Liver (tissue), 3 donors: ENCODE results near the gene TCEA3.

Experiments
- FOXA1 ChIP-seq: IDR thresholded peaks from 2 replicates; pipeline ENCODE4 v1.6.1; 2016; ENCODE audit warnings: antibody characterized with exemption
- GABPA ChIP-seq, 2 donors: IDR thresholded peaks in 1 of 2; conservative IDR thresholded peaks in 1 of 2; 2 replicates each; pipeline ENCODE4 v1.6.1; 2016; ENCODE audit warnings: antibody characterized with exemption in 2 of 2, mild to moderate bottlenecking in 1 of 2, moderate library complexity in 1 of 2
- JUND ChIP-seq, 2 donors: IDR thresholded peaks; 2 replicates each; pipeline ENCODE4 v1.6.1; 2016; ENCODE audit warnings: antibody characterized with exemption in 2 of 2
- NR2F2 ChIP-seq: IDR thresholded peaks from 2 replicates; pipeline ENCODE4 v1.6.1; 2016; ENCODE audit warnings: antibody characterized with exemption
- RAD21 ChIP-seq, 2 donors: IDR thresholded peaks; 2 replicates each; pipeline ENCODE4 v1.6.1; 2016; ENCODE audit warnings: antibody characterized with exemption in 2 of 2, mild to moderate bottlenecking in 2 of 2
- RXRA ChIP-seq, 2 donors: IDR thresholded peaks; 2 replicates each; pipeline ENCODE4 v1.6.1; 2017 to 2018; ENCODE audit warnings: antibody characterized with exemption in 2 of 2, mild to moderate bottlenecking in 1 of 2
- SP1 ChIP-seq: IDR thresholded peaks from 2 replicates; pipeline ENCODE4 v1.6.1; 2018; ENCODE audit warnings: antibody characterized with exemption, mild to moderate bottlenecking
- TAF1 ChIP-seq: conservative IDR thresholded peaks from 2 replicates; pipeline ENCODE4 v1.6.1; 2016; ENCODE audit warnings: antibody characterized with exemption, mild to moderate bottlenecking
- YY1 ChIP-seq: IDR thresholded peaks from 2 replicates; pipeline ENCODE4 v1.6.1; 2016; ENCODE audit warnings: antibody characterized with exemption, mild to moderate bottlenecking
- TF ChIP-seq, protein P1 (sequence below): fragments of 150-350 bp; IDR thresholded peaks from 2 replicates; pipeline ENCODE4 v1.5.1; 2017; ENCODE audit warnings: improper control_type of control experiment, low read depth, low read length; ENCODE audit not compliant: missing input control
- TF ChIP-seq, protein P2 (sequence below): IDR thresholded peaks from 2 replicates; pipeline ENCODE4 v1.6.1; 2016; ENCODE audit warnings: antibody characterized with exemption
- TF ChIP-seq, protein P3 (sequence below): IDR thresholded peaks from 2 replicates; pipeline ENCODE4 v1.6.1; 2016; ENCODE audit warnings: antibody characterized with exemption
- TF ChIP-seq, protein P4 (sequence below): IDR thresholded peaks from 2 replicates; pipeline ENCODE4 v1.6.1; 2016; ENCODE audit warnings: antibody characterized with exemption, mild to moderate bottlenecking
- TF ChIP-seq, protein P5 (sequence below): IDR thresholded peaks from 2 replicates; pipeline ENCODE4 v1.6.1; 2016; ENCODE audit warnings: antibody characterized with exemption
- donor health status: healthy.
- donor health status: healthy.

DNA sequence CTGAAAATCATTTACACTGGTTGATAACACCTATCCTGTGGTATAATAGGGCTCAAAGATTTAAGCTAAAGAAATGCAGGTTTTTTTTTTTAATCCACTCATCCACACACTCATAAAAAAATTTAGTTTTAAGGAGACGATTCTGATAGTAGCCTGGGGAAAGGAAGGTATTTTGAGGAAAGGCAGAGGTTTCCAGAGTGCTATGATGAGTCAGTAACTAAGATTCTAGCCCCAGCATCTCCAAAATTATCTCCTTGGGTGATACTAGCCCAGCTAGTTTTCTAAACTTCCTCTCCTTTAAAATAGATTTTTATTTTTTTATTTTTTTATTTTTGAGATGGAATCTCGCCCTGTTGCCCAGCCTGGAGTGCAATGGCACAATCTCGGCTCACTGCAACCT is 38.7 kb upstream of the TCEA3 start:
- TF ChIP-seq, protein P1, sequence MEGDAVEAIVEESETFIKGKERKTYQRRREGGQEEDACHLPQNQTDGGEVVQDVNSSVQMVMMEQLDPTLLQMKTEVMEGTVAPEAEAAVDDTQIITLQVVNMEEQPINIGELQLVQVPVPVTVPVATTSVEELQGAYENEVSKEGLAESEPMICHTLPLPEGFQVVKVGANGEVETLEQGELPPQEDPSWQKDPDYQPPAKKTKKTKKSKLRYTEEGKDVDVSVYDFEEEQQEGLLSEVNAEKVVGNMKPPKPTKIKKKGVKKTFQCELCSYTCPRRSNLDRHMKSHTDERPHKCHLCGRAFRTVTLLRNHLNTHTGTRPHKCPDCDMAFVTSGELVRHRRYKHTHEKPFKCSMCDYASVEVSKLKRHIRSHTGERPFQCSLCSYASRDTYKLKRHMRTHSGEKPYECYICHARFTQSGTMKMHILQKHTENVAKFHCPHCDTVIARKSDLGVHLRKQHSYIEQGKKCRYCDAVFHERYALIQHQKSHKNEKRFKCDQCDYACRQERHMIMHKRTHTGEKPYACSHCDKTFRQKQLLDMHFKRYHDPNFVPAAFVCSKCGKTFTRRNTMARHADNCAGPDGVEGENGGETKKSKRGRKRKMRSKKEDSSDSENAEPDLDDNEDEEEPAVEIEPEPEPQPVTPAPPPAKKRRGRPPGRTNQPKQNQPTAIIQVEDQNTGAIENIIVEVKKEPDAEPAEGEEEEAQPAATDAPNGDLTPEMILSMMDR = no peak
- TF ChIP-seq TAF1 (no peak), FOXA1 (no peak), RAD21 (IDR thresholded peaks at IDR 0.05) (no peak), YY1 (no peak), RXRA (IDR thresholded peaks at IDR 0.05) (no peak), GABPA (IDR thresholded peaks at IDR 0.05 in 1 of 2, conservative IDR thresholded peaks at IDR 0.05 in 1 of 2) (no peak), SP1 (no peak), JUND (IDR thresholded peaks at IDR 0.05) (no peak), NR2F2 (no peak)
- TF ChIP-seq, protein P2, sequence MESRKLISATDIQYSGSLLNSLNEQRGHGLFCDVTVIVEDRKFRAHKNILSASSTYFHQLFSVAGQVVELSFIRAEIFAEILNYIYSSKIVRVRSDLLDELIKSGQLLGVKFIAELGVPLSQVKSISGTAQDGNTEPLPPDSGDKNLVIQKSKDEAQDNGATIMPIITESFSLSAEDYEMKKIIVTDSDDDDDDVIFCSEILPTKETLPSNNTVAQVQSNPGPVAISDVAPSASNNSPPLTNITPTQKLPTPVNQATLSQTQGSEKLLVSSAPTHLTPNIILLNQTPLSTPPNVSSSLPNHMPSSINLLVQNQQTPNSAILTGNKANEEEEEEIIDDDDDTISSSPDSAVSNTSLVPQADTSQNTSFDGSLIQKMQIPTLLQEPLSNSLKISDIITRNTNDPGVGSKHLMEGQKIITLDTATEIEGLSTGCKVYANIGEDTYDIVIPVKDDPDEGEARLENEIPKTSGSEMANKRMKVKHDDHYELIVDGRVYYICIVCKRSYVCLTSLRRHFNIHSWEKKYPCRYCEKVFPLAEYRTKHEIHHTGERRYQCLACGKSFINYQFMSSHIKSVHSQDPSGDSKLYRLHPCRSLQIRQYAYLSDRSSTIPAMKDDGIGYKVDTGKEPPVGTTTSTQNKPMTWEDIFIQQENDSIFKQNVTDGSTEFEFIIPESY = no peak
- TF ChIP-seq, protein P3, sequence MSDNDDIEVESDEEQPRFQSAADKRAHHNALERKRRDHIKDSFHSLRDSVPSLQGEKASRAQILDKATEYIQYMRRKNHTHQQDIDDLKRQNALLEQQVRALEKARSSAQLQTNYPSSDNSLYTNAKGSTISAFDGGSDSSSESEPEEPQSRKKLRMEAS = no peak
- TF ChIP-seq, protein P4, sequence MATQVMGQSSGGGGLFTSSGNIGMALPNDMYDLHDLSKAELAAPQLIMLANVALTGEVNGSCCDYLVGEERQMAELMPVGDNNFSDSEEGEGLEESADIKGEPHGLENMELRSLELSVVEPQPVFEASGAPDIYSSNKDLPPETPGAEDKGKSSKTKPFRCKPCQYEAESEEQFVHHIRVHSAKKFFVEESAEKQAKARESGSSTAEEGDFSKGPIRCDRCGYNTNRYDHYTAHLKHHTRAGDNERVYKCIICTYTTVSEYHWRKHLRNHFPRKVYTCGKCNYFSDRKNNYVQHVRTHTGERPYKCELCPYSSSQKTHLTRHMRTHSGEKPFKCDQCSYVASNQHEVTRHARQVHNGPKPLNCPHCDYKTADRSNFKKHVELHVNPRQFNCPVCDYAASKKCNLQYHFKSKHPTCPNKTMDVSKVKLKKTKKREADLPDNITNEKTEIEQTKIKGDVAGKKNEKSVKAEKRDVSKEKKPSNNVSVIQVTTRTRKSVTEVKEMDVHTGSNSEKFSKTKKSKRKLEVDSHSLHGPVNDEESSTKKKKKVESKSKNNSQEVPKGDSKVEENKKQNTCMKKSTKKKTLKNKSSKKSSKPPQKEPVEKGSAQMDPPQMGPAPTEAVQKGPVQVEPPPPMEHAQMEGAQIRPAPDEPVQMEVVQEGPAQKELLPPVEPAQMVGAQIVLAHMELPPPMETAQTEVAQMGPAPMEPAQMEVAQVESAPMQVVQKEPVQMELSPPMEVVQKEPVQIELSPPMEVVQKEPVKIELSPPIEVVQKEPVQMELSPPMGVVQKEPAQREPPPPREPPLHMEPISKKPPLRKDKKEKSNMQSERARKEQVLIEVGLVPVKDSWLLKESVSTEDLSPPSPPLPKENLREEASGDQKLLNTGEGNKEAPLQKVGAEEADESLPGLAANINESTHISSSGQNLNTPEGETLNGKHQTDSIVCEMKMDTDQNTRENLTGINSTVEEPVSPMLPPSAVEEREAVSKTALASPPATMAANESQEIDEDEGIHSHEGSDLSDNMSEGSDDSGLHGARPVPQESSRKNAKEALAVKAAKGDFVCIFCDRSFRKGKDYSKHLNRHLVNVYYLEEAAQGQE = no peak
- TF ChIP-seq, protein P5, sequence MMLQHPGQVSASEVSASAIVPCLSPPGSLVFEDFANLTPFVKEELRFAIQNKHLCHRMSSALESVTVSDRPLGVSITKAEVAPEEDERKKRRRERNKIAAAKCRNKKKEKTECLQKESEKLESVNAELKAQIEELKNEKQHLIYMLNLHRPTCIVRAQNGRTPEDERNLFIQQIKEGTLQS = no peak
